Nephron progenitor cell (in vitro differentiated cells): ENCODE measurements around the gene UNC5CL.
"Not testable (repeated sequence)": the region's sequence is repeated elsewhere in the genome, so short reads cannot be mapped to it uniquely, and the experiment has no call there.

Source experiments
- DNase-seq: peaks from one replicate; pipeline ENCODE4 v3.0.0; 2021
- H3K27ac Mint-ChIP-seq: 2 replicates; pipeline ENCODE4 v1.8.0; 2021; ENCODE audit warnings: mild to moderate bottlenecking, moderate library complexity, mixed read lengths
- H3K27me3 Mint-ChIP-seq: 2 replicates; pipeline ENCODE4 v1.8.0; 2021; ENCODE audit warnings: mild to moderate bottlenecking, low read depth, mixed read lengths; ENCODE audit not compliant: poor library complexity
- H3K36me3 Mint-ChIP-seq: 2 replicates; pipeline ENCODE4 v1.8.0; 2021; ENCODE audit warnings: low read depth, mixed read lengths
- H3K4me1 Mint-ChIP-seq: 2 replicates; pipeline ENCODE4 v1.8.0; 2021; ENCODE audit warnings: mixed read lengths
- H3K4me3 Mint-ChIP-seq: 2 replicates; pipeline ENCODE4 v1.8.0; 2021; ENCODE audit warnings: mild to moderate bottlenecking, moderate library complexity, mixed read lengths
- H3K9me3 Mint-ChIP-seq: 2 replicates; pipeline ENCODE4 v1.8.0; 2021; ENCODE audit warnings: mild to moderate bottlenecking, moderate library complexity, mixed read lengths
- CTCF ChIP-seq: fragments of 200-600 bp; sonication (generic); IDR thresholded peaks from 2 replicates; pipeline ENCODE4 v1.5.0; 2021; ENCODE audit warnings: antibody characterized with exemption

Gene UNC5CL

GRCh38 chr6:41006217-41006616 lies 32.8 kb downstream of the UNC5CL start:
- H3K36me3 Mint-ChIP-seq, H3K4me3 Mint-ChIP-seq, H3K9me3 Mint-ChIP-seq, H3K27ac Mint-ChIP-seq: not testable (repeated sequence)
- peak; percentile 65 for TF ChIP-seq CTCF
- peak; percentile 46 for DNase-seq
- peaks cover 19% of the 10 kb centered on the region for H3K4me1 Mint-ChIP-seq
- H3K27me3 Mint-ChIP-seq = peaks cover 12% of the 10 kb centered on the region

GRCh38 chr6:41002168-41002567 lies 36.9 kb downstream of the UNC5CL start:
- Mint-ChIP-seq H3K4me1 (peaks cover 47% of the 10 kb centered on the region), H3K36me3 (no peaks in the 10 kb centered on the region), H3K27me3 (peaks cover 12% of the 10 kb centered on the region), H3K4me3 (no peak overlapping the region), H3K27ac (no peak overlapping the region), H3K9me3 (no peaks in the 10 kb centered on the region)
- TF ChIP-seq CTCF = no peak
- no peak for DNase-seq

GRCh38 chr6:41000248-41000647 lies 38.8 kb downstream of the UNC5CL start:
- H3K9me3 Mint-ChIP-seq = no peaks in the 10 kb centered on the region
- H3K27me3 Mint-ChIP-seq = peaks cover 12% of the 10 kb centered on the region
- TF ChIP-seq CTCF = no peak
- no peak for DNase-seq
- peaks cover 60% of the 10 kb centered on the region for H3K4me1 Mint-ChIP-seq
- no peak overlapping the region for H3K27ac Mint-ChIP-seq
- no peaks in the 10 kb centered on the region for H3K36me3 Mint-ChIP-seq
- no peak overlapping the region for H3K4me3 Mint-ChIP-seq

GRCh38 chr6:40999569-40999968 lies 39.5 kb downstream of the UNC5CL start:
- no peak overlapping the region for H3K4me3 Mint-ChIP-seq
- DNase-seq = peak; percentile 46
- H3K36me3 Mint-ChIP-seq = no peaks in the 10 kb centered on the region
- TF ChIP-seq CTCF = peak; percentile 47
- H3K4me1 Mint-ChIP-seq = peaks cover 64% of the 10 kb centered on the region
- H3K27ac Mint-ChIP-seq = peak overlapping the region; percentile 72
- peaks cover 12% of the 10 kb centered on the region for H3K27me3 Mint-ChIP-seq
- no peaks in the 10 kb centered on the region for H3K9me3 Mint-ChIP-seq

GRCh38 chr6:40998661-40999060 lies 40.4 kb downstream of the UNC5CL start:
- Mint-ChIP-seq H3K4me3 (no peak overlapping the region), H3K4me1 (peaks cover 69% of the 10 kb centered on the region), H3K9me3 (no peaks in the 10 kb centered on the region), H3K27me3 (peaks cover 8% of the 10 kb centered on the region), H3K36me3 (no peaks in the 10 kb centered on the region), H3K27ac (no peak overlapping the region)
- DNase-seq = no peak
- no peak for TF ChIP-seq CTCF

GRCh38 chr6:40997234-40997957 lies 41.6 kb downstream of the UNC5CL start:
- H3K27me3 Mint-ChIP-seq = peaks cover 5% of the 10 kb centered on the region
- peaks cover 70% of the 10 kb centered on the region for H3K4me1 Mint-ChIP-seq
- DNase-seq = no peak
- H3K27ac Mint-ChIP-seq = peak overlapping the region; percentile 100
- peak overlapping the region; percentile 40 for H3K4me3 Mint-ChIP-seq
- TF ChIP-seq CTCF = no peak
- peaks cover 2% of the 10 kb centered on the region for H3K36me3 Mint-ChIP-seq
- no peaks in the 10 kb centered on the region for H3K9me3 Mint-ChIP-seq
